IPS-NIHi7 (cell line): ENCODE results near the gene IL32.
"Not testable (repeated sequence)": the region's sequence is repeated elsewhere in the genome, so short reads cannot be mapped to it uniquely, and the experiment has no call there.

Source experiments
- DNase-seq: peaks from one replicate; pipeline ENCODE4 v3.0.0; 2012; ENCODE audit warnings: mixed read lengths; ENCODE audit errors: extremely low spot score

IL32 gene

DNA sequence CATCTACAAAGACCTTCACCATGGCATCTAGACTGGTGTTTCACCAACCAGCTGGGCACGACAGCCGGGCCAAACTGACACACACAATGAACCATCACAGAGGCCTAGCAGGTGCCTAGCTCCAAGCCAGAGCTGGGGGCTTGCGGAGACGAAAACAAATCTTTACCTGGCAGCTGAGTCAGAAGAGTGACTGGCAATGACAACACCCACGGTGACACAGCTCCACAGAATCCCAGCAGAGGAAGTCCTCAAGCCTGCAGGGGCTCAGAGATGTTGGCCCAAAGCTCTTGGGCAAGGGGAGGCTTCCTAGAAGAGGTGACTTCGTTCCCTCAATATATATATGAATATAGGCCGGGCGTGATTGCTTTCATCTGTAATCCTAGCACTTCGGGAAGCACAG, 13.9 kb upstream of the IL32 start:
- no peak for DNase-seq

DNA sequence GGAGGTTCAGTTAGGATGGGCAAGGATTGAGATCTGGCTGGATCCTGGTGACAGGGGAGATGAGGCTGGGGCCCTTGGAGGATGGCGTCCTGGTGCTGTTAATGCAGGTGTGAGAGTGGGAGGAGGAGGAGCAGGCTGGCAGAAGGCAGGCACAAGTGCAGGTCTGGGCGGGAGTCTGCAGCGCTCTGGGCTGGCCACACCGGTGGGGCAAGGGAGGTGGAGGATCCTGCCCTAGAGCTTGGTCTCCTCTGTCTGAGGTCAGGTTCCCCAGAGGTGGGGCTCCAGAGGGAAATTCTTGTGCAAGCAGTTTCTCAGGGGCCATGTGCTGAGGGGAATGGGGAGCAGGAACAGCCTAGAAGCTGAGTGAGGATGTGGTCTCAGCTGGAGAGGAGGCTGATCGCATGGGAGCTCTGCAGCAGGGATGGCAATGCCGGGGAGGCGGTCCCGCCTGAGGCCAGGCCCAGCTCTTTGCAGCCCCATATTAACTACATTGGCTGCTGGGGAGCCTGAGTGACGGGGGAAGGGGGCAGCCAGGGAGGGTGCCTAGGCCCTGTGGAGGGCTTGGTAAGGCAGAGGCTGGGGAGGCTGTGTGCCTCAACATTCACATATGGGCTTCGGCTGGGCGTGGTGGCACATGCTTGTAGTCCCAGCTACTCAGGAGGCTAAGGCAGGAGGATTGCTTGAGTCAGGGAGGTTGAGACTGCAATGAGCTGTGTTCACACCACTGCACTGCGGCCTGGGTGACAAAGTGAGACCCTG, 12.7 kb upstream of the IL32 start:
- not testable (repeated sequence) for DNase-seq

DNA sequence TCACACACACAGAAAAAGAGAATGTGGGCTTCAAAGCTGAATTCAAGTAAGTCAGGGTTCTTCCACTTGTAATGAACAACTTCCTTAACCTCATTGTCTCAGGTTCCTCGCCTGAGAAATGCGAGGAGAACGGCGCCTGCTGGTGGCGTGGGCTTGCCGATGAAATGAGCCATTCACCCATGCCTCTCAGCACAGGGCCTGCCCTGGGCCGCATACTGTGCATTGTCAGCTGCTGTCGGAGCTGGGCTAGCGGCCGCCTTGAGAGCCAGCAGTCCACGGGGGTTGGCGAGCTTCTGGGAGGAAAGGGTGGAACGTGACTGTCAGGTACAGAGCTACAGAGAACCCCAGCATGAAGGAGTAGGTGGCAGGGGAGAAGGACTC, 12.1 kb upstream of the IL32 start:
- DNase-seq, result not testable (repeated sequence)

DNA sequence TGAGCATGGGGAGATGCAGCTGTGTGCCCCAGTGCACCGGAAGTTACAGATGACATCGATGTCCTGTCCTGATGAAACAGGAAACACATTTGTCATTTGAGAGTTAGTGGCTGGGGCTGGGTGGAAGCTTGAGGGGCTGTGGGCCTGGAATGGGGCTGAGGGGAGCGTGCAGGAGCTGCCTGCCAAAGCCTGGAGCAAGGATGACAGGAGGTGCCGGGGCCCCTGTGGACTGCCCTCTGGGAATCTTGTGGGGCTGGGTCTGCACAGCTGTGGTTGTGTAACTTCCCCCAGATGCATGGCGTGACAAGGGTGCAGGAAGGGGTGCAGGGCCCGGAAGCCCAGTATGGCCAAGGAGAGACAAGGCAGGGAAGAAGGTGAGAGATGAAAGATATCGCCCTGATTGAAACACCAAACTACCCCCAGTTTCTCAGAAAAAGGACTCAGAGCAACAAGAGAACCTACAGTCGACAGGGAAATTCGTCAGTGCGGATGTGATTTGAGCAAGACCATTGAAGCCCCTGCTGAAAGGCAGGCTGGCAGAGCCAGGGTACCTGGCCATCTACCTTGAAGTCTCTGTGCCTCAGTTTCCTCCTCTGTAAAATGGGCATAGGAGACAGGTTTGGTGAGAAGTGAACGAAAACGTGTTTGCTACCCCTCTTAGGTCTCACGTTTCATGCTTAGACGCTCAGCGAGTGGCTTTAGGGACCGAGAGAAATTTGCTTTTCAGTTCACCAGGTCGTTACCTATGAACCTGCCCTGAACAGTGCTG, 10.3 kb upstream of the IL32 start:
- DNase-seq, result no peak

DNA sequence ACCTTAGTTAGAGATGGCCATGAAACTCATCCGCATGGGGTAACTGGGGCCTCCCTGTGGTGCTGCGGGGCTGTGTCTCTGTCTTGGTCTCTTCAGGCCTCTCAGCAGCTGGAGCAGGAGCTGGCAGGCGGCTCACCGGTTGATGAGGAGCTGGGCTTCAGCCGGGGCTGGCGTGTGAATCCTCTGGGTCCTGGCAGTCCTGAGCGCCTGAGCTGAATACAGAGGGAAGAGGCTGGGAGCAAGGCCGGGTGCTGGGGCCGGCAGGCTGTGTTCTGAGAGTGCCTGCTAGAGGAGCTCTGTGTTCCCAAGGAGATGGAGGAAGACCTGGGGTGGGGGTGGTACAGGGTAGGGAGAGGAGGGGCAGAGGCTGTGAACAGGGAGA, 9.7 kb upstream of the IL32 start:
- DNase-seq, result not testable (repeated sequence)

DNA sequence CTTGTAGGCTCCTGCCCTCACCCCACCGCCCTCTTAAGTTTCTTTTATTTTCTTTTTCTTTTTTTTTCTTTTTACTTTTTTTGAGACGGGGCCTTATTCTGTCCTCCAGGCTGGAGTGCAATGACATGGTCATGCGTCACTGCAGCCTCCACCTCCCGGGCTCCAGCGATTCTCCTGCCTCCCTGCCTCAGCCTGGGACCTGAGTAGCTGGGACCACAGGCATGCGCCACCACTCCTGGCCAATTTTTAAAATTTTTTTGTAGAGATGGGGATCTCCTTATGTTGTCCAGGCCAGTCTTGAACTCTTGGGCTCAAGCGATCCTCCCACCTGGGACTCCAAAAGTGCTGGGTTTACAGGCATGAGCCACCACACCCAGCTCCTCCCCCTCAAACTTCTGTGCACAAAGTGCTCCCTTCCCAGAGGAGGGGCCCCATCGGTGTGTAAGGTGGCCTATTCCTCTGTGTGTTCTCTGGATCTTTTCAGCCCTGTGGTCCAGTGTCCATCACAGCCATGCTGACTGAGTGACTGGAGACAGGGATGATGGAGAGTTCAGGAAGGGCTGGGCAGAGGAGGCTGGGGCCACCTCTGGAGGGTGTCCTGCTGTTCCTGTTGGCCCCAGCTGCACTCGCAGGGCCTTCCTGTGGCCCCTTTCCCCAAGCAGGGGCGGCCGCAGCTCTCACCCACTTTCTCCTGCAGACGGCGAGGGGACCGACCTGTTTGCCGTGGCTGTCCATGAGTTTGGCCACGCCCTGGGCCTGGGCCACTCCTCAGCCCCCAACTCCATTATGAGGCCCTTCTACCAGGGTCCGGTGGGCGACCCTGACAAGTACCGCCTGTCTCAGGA, 8.9 kb upstream of the IL32 start:
- DNase-seq, result no peak

DNA sequence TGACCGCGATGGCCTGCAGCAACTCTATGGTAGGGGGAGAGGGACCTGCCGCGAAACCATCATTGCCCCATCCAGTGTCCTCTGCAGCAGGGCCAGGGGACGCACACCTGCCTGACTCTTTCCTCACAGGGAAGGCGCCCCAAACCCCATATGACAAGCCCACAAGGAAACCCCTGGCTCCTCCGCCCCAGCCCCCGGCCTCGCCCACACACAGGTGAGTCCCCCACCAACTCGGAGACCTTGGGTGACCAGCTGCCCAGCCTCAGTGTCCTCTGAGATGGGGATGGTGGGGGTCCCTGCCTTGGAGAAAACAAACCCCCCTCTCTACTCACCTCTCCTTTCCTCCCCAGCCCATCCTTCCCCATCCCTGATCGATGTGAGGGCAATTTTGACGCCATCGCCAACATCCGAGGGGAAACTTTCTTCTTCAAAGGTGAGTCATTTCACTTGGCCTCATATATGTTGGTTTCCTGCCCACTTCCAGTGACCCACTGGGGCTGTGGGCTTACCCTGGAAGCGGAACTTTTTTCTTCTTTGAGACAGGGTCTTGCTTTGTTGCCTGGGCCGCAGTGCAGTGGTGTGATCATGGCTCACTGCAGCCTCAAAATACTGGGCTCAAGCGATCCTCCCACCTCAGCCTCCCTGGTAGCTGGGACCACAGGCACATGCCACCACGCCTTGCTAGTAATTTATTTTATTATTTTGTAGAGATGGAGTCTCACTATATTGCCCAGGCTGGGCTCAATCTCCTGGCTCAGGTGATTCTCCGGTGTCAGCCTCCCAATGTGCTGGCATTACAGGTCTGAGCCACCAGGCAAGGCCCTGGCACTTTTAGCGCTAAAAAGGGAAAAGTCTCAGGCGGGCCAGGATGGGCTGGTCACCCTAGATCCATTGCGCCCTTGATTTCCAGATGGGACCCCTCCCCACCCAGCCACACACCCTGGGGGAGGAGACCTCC, 8.0 kb upstream of the IL32 start:
- DNase-seq, result no peak

DNA sequence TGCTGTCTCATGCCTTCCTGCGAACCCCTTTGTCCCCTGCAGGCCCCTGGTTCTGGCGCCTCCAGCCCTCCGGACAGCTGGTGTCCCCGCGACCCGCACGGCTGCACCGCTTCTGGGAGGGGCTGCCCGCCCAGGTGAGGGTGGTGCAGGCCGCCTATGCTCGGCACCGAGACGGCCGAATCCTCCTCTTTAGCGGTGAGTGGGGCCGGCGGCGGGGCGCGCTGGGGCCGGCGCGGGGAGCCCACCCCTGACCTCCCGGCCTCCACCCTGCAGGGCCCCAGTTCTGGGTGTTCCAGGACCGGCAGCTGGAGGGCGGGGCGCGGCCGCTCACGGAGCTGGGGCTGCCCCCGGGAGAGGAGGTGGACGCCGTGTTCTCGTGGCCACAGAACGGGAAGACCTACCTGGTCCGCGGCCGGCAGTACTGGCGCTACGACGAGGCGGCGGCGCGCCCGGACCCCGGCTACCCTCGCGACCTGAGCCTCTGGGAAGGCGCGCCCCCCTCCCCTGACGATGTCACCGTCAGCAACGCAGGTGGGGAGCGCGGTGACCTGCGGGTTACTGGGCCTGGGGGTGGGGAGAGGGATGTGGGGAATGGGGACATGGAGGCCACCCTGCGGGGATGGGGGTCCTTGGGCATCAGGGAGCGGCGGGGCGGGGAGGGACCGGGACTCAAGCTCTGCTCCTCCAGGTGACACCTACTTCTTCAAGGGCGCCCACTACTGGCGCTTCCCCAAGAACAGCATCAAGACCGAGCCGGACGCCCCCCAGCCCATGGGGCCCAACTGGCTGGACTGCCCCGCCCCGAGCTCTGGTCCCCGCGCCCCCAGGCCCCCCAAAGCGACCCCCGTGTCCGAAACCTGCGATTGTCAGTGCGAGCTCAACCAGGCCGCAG, 7.1 kb upstream of the IL32 start:
- DNase-seq, result peak; percentile 77

DNA sequence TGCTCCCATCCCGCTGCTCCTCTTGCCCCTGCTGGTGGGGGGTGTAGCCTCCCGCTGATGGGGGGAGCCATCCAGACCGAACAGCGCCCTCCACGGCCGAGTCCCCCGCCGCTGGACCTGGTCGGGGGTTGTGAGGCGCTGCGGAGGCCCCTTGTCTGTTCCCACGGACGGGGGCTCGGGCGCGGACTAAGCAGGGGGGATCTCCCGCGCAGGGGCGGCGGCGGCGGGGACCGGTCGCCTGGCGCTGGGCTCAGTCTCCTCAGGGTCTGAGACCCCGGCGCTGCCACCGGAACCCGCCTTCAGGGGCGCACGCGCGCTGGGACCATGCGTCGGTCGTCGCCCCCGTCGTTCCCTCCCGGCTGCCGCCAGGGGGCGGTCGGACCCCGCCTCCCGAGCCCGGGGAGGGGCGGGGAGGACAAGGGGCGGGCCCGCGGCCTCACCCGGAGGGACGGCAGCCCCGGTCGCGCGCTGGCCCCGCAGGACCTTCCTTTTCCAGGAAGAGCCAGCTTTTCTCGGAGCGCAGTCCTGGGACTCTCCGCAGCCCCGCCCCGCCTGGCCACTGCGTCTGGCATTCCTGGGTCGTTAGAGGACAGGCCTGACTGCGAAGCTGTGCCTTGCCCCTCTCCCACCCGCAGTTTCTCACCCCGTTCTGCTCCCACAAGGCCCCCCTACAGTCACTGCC, 6.3 kb upstream of the IL32 start:
- DNase-seq, result peak; percentile 95

DNA sequence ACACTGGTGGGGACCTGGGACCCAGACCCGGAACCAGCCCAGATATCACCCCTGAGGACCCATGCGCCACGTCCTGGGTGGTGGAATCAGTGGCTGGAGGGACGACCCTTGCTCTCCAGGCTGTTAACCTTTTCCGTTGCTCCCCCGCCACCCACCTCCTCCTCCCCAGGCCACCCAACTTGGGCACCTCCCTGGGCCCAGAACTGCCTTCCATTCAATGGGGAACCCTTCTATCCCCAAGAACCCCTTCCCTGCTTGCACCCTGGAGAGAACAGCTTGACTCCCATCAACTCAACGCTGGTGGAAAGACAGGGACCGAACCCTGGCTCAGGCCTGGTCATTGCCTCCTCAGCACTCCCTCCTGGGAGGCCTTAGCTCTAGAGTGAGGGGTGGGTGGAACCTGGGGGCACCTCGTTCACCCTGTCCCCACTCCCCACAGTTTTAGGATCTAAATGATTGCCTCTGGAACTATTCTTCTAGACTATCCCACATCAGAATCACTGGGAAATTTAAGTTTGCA, 5.7 kb upstream of the IL32 start:
- DNase-seq, result no peak

DNA sequence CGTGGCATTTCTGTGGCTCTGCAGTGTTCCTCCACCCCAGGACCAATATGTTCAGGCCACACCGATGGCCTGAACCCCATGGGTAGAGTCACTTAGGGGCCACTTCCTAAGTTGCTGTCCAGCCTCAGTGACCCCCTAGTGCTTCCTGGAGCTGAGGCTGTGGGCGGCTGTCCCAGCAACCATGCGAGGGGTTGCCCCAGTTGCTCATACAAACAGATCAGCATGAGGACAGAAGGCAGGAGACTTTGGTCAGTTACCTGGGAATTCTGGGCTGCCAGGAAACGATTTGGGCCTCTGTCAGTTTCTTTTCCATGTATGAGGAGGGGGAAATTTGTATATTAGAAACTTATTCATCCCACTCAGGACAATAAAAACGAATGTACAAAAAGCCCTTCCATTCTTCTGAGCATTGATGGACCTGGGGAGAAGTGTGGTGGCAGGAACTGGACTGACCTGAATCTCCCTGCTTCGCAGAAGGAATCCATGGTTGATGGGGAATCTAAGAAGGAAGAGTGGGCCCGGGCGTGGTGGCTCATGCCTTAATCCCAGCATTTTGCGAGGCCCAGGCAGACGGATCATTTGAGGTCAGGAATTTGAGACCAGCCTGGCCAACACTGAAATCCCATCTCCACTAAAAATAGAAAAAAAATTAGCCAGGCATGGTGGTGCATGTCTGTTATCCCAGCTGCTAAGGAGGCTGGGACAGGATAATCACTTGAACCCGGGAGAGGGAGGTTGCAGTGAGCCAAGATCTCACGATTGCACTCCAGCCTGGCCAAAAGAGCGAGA, 4.9 kb upstream of the IL32 start:
- no peak for DNase-seq

DNA sequence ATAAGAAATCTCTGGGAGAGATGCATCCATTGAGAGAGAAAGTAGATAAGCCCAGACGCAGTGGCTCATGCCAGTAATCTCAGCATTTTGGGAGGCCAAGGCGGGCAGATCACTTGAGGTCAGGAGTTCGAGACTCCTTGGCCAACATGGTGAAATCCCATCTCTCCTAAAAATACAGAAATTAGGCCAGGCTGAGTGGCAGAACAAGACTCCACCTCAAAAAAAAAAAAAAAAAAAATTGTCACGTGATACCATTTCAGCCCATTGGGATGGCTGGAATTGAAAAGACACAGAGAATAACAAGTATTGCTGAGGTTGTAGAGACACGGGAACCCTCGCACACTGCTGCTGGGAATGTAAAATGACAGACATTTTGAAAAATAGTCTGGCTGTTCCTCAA, 2.9 kb upstream of the IL32 start:
- no peak for DNase-seq

DNA sequence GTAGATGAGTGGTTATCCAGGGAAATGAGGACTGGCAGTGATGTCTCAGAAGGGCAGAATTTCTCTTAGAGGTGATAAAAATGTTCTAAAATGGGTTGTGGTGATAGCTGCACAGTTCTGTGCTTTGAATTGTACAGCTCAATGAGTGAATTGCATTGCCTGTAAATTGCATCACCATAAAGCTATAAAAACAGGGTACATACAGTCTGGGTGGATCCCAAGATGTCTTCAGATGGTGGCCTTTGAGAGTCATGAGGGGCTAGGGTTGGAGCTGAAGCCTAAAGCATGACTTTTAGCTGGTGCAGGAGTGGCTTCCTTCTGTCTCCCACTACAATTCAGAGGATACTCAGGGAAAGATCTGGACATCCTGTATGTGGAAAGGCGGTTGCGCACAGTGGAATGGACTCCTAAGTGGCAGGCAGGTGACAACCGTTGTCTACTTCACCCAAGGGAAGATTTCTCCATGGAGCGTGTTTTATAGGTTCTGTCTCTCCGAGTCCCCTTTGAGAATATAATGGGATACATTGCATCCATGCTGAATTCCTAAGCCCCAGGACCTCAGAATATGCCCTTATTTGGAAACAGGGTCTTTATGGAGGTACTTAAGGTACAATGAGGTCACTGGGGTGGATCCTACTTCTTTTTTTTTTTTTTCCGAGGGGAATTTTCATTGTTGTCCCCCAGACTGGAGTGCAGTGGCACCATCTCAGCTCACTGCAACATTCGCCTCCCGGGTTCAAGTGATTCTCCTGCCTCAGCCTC, 1.6 kb upstream of the IL32 start:
- DNase-seq, result no peak

DNA sequence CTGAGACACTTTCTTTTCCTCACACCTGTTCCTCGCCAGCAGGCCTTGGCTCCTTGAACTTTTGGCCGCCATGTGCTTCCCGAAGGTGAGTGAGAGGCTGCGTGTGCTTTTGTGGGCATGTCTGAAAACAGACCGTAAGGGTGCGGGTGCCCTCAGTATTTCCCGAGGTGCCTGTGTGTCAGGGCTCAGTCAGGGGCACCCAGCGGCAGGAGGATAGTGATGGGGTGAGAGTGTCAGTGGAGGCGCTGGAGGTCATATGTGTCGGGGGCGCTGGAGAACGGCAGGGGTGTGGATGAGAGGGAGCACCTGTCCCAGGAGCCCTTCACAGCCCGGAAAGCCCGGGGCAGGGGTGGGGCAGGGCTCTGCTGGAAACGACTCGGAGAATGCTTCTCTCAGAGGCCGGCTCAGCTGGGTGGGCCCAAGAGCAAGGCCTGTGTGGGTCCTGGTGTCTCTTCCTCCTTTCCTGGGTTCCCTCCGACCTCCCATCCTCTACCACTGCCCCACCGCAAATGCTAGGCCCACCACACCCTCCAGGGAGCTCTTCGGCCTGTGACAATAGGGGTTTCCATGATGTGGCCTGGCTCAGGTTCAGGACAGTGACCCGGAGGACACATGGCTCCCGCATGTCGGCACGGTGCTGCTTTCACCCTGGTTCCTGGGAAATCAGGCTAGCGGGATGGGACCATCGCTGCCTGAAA, 451 bp downstream of the IL32 start:
- no peak for DNase-seq

DNA sequence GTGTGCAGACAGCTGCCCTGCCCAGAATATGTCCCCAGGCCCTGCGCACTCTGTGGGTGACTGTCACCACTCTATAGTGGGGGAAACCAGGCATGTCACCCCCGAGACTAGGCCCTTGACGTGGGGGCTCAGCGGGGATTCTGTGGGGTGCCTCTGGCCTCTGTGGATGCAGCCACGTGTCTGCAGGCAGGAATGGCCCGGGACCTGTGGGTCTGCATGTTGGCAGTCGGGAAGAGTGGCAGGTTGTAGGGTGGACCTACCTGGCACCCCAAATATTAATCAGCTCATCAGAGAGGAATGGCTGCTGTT, 954 bp downstream of the IL32 start:
- DNase-seq, result no peak

DNA sequence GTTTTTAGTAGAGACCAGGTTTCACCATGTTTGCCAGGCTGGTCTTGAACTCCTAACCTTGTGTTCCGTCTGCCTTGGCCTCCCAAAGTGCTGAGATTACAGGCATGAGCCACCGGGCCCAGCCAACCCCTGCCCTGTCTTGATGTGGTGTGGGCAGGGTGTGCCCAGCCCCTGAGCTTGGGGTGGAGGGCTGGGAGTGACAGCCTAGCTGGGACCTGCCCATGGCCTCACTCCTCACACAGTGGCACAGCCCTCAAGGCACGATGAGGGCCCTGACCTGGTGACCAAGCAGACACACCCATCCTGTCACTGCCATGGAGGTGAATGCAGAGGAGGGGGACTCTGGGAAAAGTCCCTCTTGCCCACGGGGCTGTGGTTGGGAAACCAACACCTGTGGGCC, 3.0 kb downstream of the IL32 start:
- no peak for DNase-seq

DNA sequence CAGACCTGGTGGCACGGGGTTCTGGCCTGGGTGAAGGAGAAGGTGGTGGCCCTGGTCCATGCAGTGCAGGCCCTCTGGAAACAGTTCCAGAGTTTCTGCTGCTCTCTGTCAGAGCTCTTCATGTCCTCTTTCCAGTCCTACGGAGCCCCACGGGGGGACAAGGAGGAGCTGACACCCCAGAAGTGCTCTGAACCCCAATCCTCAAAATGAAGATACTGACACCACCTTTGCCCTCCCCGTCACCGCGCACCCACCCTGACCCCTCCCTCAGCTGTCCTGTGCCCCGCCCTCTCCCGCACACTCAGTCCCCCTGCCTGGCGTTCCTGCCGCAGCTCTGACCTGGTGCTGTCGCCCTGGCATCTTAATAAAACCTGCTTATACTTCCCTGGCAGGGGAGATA, 3.7 kb downstream of the IL32 start:
- not testable (repeated sequence) for DNase-seq
